Duodenal mucosa (tissue), 2 donors: ENCODE results near the gene NBL1.

Experiments used
- H3K27ac ChIP-seq: one replicate; pipeline ENCODE4 v1.7.0; 2013; ENCODE audit warnings: low read depth, low read length
- H3K27me3 ChIP-seq, 2 donors: one replicate each; pipeline ENCODE4 v1.7.0; 2013; ENCODE audit warnings: low read length in 2 of 2, control low read depth in 1 of 2; ENCODE audit not compliant: insufficient read depth in 2 of 2, control insufficient read depth in 1 of 2
- H3K36me3 ChIP-seq, 2 donors: one replicate each; pipeline ENCODE4 v1.7.0; 2013; ENCODE audit warnings: low read length in 2 of 2, control low read depth in 1 of 2; ENCODE audit not compliant: insufficient read depth in 2 of 2, control insufficient read depth in 1 of 2
- H3K4me1 ChIP-seq, 2 donors: one replicate each; pipeline ENCODE4 v1.7.0; 2013; ENCODE audit warnings: low read length in 2 of 2, control low read depth in 1 of 2; ENCODE audit not compliant: insufficient read depth in 2 of 2, control insufficient read depth in 1 of 2
- H3K4me3 ChIP-seq, 2 donors: one replicate each; pipeline ENCODE4 v1.7.0; 2013; ENCODE audit warnings: low read length in 2 of 2, low read depth in 1 of 2
- H3K9ac ChIP-seq, 2 donors: one replicate each; pipeline ENCODE4 v1.7.0; 2013; ENCODE audit warnings: low read length in 2 of 2, low read depth in 1 of 2
- H3K9me3 ChIP-seq, 2 donors: one replicate each; pipeline ENCODE4 v1.7.0; 2013; ENCODE audit warnings: low read length in 2 of 2, control low read depth in 1 of 2; ENCODE audit not compliant: control insufficient read depth in 1 of 2

NBL1 gene

DNA sequence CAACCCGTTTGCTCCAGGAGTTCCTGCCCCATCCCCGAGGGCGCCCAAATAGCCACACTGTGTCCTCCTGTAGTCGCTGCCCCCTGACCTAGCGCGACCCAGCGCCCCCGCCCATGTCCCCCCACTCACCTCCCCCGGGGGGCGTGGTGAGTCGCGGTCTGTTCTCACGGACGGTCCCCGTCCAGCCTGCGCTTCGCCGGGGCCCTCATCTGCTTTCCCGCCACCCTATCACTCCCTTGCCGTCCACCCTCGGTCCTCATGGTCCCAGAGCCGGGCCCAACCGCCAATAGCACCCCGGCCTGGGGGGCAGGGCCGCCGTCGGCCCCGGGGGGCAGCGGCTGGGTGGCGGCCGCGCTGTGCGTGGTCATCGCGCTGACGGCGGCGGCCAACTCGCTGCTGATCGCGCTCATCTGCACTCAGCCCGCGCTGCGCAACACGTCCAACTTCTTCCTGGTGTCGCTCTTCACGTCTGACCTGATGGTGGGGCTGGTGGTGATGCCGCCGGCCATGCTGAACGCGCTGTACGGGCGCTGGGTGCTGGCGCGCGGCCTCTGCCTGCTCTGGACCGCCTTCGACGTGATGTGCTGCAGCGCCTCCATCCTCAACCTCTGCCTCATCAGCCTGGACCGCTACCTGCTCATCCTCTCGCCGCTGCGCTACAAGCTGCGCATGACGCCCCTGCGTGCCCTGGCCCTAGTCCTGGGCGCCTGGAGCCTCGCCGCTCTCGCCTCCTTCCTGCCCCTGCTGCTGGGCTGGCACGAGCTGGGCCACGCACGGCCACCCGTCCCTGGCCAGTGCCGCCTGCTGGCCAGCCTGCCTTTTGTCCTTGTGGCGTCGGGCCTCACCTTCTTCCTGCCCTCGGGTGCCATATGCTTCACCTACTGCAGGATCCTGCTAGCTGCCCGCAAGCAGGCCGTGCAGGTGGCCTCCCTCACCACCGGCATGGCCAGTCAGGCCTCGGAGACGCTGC is 21.7 kb downstream of the NBL1 start:
- Histone ChIP-seq H3K9ac (no peak overlapping the region), H3K27ac (no peak overlapping the region), H3K36me3 (no peaks in the 10 kb centered on the region), H3K4me3 (no peak overlapping the region), H3K27me3 (peaks cover 44 to 45% of the 10 kb centered on the region in 2 donors), H3K4me1 (peaks cover 0 to 3% of the 10 kb centered on the region in 2 donors), H3K9me3 (no peaks in the 10 kb centered on the region)

DNA sequence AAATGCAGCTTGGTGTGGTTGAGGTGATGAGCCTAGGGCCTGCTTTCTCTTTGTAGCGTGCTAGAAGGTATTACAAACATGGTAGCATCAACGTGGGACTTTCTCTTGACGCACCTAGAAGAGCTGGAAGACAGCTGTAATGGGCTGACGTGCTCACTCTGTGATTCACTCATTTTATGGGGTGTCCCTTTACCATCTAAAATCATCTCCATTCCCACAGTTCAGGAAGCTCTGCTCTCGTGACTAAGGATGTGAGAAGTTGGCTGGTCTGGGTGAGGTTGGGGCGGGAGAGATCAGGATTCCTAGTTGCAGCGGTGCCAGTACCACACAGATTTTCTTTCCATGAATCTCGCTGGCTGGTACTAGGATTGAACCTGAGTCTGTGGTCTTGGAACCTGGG is 24.8 kb downstream of the NBL1 start:
- no peaks in the 10 kb centered on the region for H3K9me3 ChIP-seq
- no peak overlapping the region for H3K4me3 ChIP-seq
- H3K9ac ChIP-seq, result no peak overlapping the region
- peaks cover 35 to 39% of the 10 kb centered on the region in 2 donors for H3K27me3 ChIP-seq
- H3K4me1 ChIP-seq, result peaks cover 0 to 3% of the 10 kb centered on the region in 2 donors
- H3K27ac ChIP-seq, result no peak overlapping the region
- H3K36me3 ChIP-seq, result no peaks in the 10 kb centered on the region

DNA sequence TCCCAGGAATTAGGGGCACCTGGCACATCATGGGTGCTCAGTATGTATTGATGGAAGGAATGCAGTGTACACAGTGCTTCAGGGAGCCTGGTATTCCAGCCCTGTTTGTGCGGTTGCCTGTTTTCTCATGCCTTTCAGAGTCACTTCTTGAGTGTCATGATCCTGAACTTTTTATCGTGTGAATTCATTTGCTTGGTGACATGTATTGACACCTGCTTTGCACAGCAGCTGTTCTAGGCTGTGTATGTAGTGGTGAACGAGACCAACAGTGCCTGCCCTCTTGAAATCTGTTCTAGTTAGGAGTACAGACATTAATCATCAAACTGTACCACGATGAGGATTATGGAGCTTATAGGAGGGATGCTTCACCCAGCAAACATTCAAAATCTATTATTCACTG is 26.7 kb downstream of the NBL1 start:
- Histone ChIP-seq H3K27ac (no peak overlapping the region), H3K27me3 (peaks cover 18 to 25% of the 10 kb centered on the region in 2 donors), H3K36me3 (no peaks in the 10 kb centered on the region), H3K4me1 (no peaks in the 10 kb centered on the region), H3K9me3 (no peaks in the 10 kb centered on the region), H3K9ac (no peak overlapping the region), H3K4me3 (no peak overlapping the region)

DNA sequence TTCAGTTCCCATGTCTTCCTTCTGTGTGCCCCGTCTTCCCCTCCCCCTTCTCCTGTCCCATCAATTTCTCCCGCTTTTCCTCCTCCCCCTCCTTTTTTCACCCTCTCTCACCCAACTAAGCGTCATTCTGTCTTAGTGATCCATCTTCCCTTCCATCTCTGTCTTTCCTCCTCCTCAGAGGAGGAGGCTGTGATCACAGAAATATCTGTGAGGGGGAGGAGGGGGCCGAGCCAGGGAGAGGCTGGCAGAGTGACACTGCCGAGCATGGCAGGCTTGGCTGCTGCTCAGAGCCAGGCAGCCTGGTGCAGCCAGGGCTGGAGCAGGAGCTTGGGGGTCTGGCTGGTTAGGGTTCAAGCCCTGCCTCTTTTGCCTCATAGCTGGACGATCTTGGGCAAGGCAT is 28.1 kb downstream of the NBL1 start:
- Histone ChIP-seq H3K27ac (no peak overlapping the region), H3K4me3 (no peak overlapping the region), H3K4me1 (no peaks in the 10 kb centered on the region), H3K36me3 (no peaks in the 10 kb centered on the region), H3K9me3 (no peaks in the 10 kb centered on the region), H3K27me3 (peaks cover 5 to 12% of the 10 kb centered on the region in 2 donors), H3K9ac (no peak overlapping the region)

DNA sequence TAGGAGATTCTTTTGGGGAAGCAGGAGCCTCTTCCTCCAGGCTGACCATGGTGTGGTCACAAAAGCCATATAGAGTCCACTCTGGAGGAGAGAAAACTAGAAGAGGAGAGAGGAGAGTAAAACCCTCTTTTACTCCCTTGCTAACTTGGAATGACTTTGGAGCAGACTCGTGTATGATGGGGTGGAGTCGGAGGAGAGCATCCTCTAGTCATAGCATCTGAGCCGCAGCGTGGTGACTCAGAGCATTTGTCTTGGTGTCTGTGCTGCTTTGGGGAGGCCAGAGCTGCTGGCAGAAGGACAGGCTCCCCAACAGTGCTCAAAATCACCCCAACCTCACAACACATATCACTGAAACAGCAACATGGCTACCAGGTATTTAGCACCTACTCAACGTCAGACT is 31.7 kb downstream of the NBL1 start:
- Histone ChIP-seq H3K9me3 (no peaks in the 10 kb centered on the region), H3K36me3 (no peaks in the 10 kb centered on the region), H3K4me1 (no peaks in the 10 kb centered on the region), H3K27me3 (no peaks in the 10 kb centered on the region), H3K27ac (no peak overlapping the region), H3K9ac (no peak overlapping the region), H3K4me3 (no peak overlapping the region)

DNA sequence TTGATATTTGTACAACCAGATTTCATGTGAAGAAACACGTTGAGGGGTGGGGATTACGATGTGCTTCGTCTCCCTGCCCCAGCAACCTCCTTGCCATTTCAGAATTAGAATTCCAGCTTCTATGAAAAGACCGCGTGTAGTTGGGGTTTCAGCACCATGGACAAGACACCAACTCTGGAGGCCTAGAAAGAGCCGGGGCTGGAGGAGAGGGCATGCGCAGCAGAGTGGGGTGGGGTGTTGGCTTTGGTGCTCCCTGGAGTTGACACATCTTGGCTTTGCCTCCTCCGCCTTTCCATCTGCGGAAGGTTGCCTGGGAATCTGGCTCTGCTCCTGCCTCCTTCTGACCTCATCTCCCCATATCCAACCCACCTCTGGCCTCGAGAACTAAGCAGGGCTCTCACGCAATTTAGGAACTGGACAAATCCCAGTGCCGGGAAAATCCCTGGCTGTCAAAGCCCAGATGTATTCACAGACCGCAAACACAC is 32.4 kb downstream of the NBL1 start:
- H3K27me3 ChIP-seq, result no peaks in the 10 kb centered on the region
- no peak overlapping the region for H3K27ac ChIP-seq
- no peak overlapping the region for H3K9ac ChIP-seq
- no peaks in the 10 kb centered on the region for H3K9me3 ChIP-seq
- no peaks in the 10 kb centered on the region for H3K36me3 ChIP-seq
- no peaks in the 10 kb centered on the region for H3K4me1 ChIP-seq
- no peak overlapping the region for H3K4me3 ChIP-seq

DNA sequence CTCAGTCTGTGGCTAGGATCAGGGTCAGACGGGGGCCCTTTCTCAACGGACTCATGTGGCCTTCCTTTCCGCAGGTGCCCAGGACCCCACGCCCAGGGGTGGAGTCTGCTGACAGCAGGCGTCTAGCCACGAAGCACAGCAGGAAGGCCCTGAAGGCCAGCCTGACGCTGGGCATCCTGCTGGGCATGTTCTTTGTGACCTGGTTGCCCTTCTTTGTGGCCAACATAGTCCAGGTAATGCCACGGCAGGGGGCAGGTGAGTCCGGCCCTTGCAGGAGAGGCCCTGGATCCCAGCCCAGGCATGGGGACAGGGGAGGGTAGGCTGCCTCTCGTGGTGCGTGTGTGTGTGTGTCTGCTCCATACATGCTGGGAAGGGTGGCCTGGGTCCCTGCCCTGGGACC is 34.4 kb downstream of the NBL1 start:
- Histone ChIP-seq H3K4me3 (no peak overlapping the region), H3K9me3 (no peaks in the 10 kb centered on the region), H3K36me3 (peaks cover 3 to 6% of the 10 kb centered on the region in 2 donors), H3K27me3 (no peaks in the 10 kb centered on the region), H3K9ac (no peak overlapping the region), H3K4me1 (no peaks in the 10 kb centered on the region), H3K27ac (no peak overlapping the region)

DNA sequence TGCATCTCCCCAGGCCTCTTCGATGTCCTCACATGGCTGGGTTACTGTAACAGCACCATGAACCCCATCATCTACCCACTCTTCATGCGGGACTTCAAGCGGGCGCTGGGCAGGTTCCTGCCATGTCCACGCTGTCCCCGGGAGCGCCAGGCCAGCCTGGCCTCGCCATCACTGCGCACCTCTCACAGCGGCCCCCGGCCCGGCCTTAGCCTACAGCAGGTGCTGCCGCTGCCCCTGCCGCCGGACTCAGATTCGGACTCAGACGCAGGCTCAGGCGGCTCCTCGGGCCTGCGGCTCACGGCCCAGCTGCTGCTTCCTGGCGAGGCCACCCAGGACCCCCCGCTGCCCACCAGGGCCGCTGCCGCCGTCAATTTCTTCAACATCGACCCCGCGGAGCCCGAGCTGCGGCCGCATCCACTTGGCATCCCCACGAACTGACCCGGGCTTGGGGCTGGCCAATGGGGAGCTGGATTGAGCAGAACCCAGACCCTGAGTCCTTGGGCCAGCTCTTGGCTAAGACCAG is 34.9 kb downstream of the NBL1 start:
- Histone ChIP-seq H3K27ac (no peak overlapping the region), H3K36me3 (peaks cover 3 to 6% of the 10 kb centered on the region in 2 donors)

DNA sequence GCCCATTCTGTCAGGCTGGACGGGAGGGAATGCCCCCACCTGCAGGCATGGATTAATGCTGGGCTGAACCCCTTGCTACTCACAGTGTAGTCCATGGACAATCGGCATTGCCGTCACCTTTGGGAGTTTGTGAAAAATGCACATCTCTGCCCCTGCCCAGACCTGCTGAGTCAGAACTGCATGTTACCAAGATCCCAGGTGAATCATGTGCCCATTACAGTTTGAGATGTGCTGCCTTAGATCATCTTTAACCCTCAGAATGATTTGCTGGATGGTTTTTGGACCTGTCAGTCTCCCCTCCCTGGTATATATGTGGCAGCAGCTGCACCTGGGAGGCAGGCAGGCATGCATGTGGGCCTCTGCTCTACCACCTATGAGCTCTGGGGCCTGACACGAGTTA is 35.6 kb downstream of the NBL1 start:
- Histone ChIP-seq H3K9ac (no peak overlapping the region), H3K9me3 (no peaks in the 10 kb centered on the region), H3K36me3 (peaks cover 6% of the 10 kb centered on the region in 2 donors), H3K27ac (no peak overlapping the region), H3K27me3 (no peaks in the 10 kb centered on the region), H3K4me1 (no peaks in the 10 kb centered on the region), H3K4me3 (no peak overlapping the region)

More for the DNA sequence above, 34.9 kb downstream of the NBL1 start:
- H3K9ac ChIP-seq, result no peak overlapping the region
- H3K4me1 ChIP-seq, result no peaks in the 10 kb centered on the region
- H3K27me3 ChIP-seq, result no peaks in the 10 kb centered on the region
- no peaks in the 10 kb centered on the region for H3K9me3 ChIP-seq
- no peak overlapping the region for H3K4me3 ChIP-seq

DNA sequence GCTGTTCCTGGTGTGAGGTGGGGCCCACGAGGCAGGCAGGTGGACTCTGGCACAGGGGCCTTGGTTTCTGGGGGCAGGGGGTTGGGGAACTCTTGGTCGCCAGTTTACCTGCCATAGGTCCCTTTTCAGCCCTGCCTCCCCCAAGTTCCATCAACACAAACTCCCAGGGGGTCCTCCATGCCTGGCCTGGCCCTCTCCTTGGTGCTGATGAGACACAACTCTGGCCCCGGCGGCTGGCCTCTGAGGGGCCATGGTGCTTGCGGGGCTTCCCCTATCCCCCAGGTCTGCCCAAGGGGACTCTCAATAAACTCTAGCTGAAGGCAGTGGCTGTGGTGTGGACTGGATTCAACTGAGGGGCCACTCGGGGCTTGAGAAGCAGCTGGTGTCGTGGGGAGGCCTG is 36.5 kb downstream of the NBL1 start:
- H3K27ac ChIP-seq, result no peak overlapping the region
- H3K4me3 ChIP-seq, result no peak overlapping the region
- H3K36me3 ChIP-seq, result peaks cover 6 to 7% of the 10 kb centered on the region in 2 donors
- no peaks in the 10 kb centered on the region for H3K4me1 ChIP-seq
- no peak overlapping the region for H3K9ac ChIP-seq
- H3K9me3 ChIP-seq, result no peaks in the 10 kb centered on the region
- no peaks in the 10 kb centered on the region for H3K27me3 ChIP-seq
